Natural killer cell treated with Interleukin-12 subunit alpha and Interleukin-12 subunit beta and Interleukin-15 and Interleukin-18, amount 100 ng/mL, for 72 hours (primary cell): ENCODE results near the gene HMG20B. TPM values are rescaled to one million over a fixed set of nuclear protein-coding genes. Genes with fewer than 3 reads are reported as not detected.

Experiments
- ATAC-seq, 2 donors: fragments of 150-1000 bp; cut with Tn5 transposase in 1 of 2; sonication (Bioruptor Pico), chemical (Tn5 transposase) in 1 of 2; 2 replicates each; pipeline ENCODE4 v1.10.0; 2021
- DNase-seq: peaks from one replicate; pipeline ENCODE4 v3.0.0; 2022; ENCODE audit warnings: low spot score
- H3K27ac Mint-ChIP-seq, 2 donors: 1 replicate in 1 of 2; 2 replicates in 1 of 2; pipeline ENCODE4 v1.8.0; 2022; ENCODE audit warnings: mixed read lengths in 2 of 2, mild to moderate bottlenecking in 1 of 2, moderate library complexity in 1 of 2
- H3K27me3 Mint-ChIP-seq, 2 donors: 1 replicate in 1 of 2; 2 replicates in 1 of 2; pipeline ENCODE4 v1.8.0; 2022; ENCODE audit warnings: mixed read lengths in 2 of 2
- H3K36me3 Mint-ChIP-seq: one replicate; pipeline ENCODE4 v1.8.0; 2022; ENCODE audit warnings: mixed read lengths
- H3K4me1 Mint-ChIP-seq, 2 donors: 1 replicate in 1 of 2; 2 replicates in 1 of 2; pipeline ENCODE4 v1.8.0; 2022; ENCODE audit warnings: low read depth in 2 of 2, mixed read lengths in 2 of 2, mild to moderate bottlenecking in 1 of 2
- H3K4me3 Mint-ChIP-seq: one replicate; pipeline ENCODE4 v1.8.0; 2022; ENCODE audit warnings: mixed read lengths
- H3K9me3 Mint-ChIP-seq: 2 replicates; pipeline ENCODE4 v1.8.0; 2022; ENCODE audit warnings: mixed read lengths
- total RNA-seq, 2 donors: library from RNA; stranded (reverse); gene quantifications; one replicate each; pipeline ENCODE4 v1.2.3, GENCODE V29; 2022

HMG20B gene
- total RNA-seq, 2 donors from 2014 or later = 38.2 to 48.0 TPM

GRCh38 chr19:3618144-3618810 is 45.5 kb downstream of the HMG20B start:
- H3K27me3 Mint-ChIP-seq = no peaks in the 10 kb centered on the region
- no peaks in the 10 kb centered on the region for H3K36me3 Mint-ChIP-seq
- no peak for DNase-seq
- H3K4me1 Mint-ChIP-seq = no peaks in the 10 kb centered on the region
- H3K9me3 Mint-ChIP-seq = no peaks in the 10 kb centered on the region
- H3K27ac Mint-ChIP-seq = no peak overlapping the region
- ATAC-seq = peak; percentile 47 to 71
- no peak overlapping the region for H3K4me3 Mint-ChIP-seq

GRCh38 chr19:3618811-3619630 is 46.3 kb downstream of the HMG20B start:
- Mint-ChIP-seq H3K36me3 (no peaks in the 10 kb centered on the region), H3K9me3 (no peaks in the 10 kb centered on the region), H3K27ac (no peak overlapping the region), H3K27me3 (no peaks in the 10 kb centered on the region), H3K4me1 (peaks cover under 1% of the 10 kb centered on the region in 2 donors), H3K4me3 (no peak overlapping the region)
- ATAC-seq (no peak), DNase-seq (no peak)

GRCh38 chr19:3619631-3620012 is 46.9 kb downstream of the HMG20B start:
- Mint-ChIP-seq H3K27me3 (no peaks in the 10 kb centered on the region), H3K27ac (no peak overlapping the region), H3K9me3 (no peaks in the 10 kb centered on the region), H3K4me3 (no peak overlapping the region), H3K4me1 (peaks cover 7% of the 10 kb centered on the region in 2 donors), H3K36me3 (no peaks in the 10 kb centered on the region)
- DNase-seq = no peak
- ATAC-seq = no peak

GRCh38 chr19:3620145-3620816 is 47.5 kb downstream of the HMG20B start:
- H3K4me1 Mint-ChIP-seq = peaks cover 7 to 8% of the 10 kb centered on the region in 2 donors
- no peaks in the 10 kb centered on the region for H3K27me3 Mint-ChIP-seq
- no peak for ATAC-seq
- no peak overlapping the region for H3K4me3 Mint-ChIP-seq
- H3K27ac Mint-ChIP-seq = no peak overlapping the region
- no peaks in the 10 kb centered on the region for H3K36me3 Mint-ChIP-seq
- H3K9me3 Mint-ChIP-seq = no peaks in the 10 kb centered on the region
- DNase-seq = no peak

GRCh38 chr19:3620817-3621547 is 48.2 kb downstream of the HMG20B start:
- ATAC-seq = no peak
- Mint-ChIP-seq H3K4me3 (no peak overlapping the region), H3K27me3 (no peaks in the 10 kb centered on the region), H3K27ac (no peak overlapping the region), H3K36me3 (no peaks in the 10 kb centered on the region), H3K4me1 (peaks cover 9 to 10% of the 10 kb centered on the region in 2 donors), H3K9me3 (no peaks in the 10 kb centered on the region)
- DNase-seq = no peak

- no peak overlapping the region for H3K4me3 Mint-ChIP-seq
- DNase-seq (no peak), ATAC-seq (no peak)
- H3K4me1 Mint-ChIP-seq = peaks cover 14 to 15% of the 10 kb centered on the region in 2 donors
- no peaks in the 10 kb centered on the region for H3K36me3 Mint-ChIP-seq
- no peaks in the 10 kb centered on the region for H3K27me3 Mint-ChIP-seq
- no peaks in the 10 kb centered on the region for H3K9me3 Mint-ChIP-seq
- H3K27ac Mint-ChIP-seq = no peak overlapping the region
Measured at GRCh38 chr19:3621689-3622088, 48.9 kb downstream of the HMG20B start.

- no peak overlapping the region for H3K27ac Mint-ChIP-seq
- ATAC-seq (no peak), DNase-seq (no peak)
- no peaks in the 10 kb centered on the region for H3K36me3 Mint-ChIP-seq
- H3K27me3 Mint-ChIP-seq = no peaks in the 10 kb centered on the region
- H3K4me3 Mint-ChIP-seq = no peak overlapping the region
- peaks cover 19 to 20% of the 10 kb centered on the region in 2 donors for H3K4me1 Mint-ChIP-seq
- H3K9me3 Mint-ChIP-seq = no peaks in the 10 kb centered on the region
Measured at GRCh38 chr19:3622224-3622623, 49.5 kb downstream of the HMG20B start.

- Mint-ChIP-seq H3K27me3 (no peaks in the 10 kb centered on the region), H3K27ac (no peak overlapping the region), H3K4me1 (peaks cover 19 to 22% of the 10 kb centered on the region in 2 donors), H3K4me3 (no peak overlapping the region), H3K36me3 (no peaks in the 10 kb centered on the region), H3K9me3 (no peaks in the 10 kb centered on the region)
- DNase-seq (no peak), ATAC-seq (no peak)
Measured at GRCh38 chr19:3623716-3624115, 51.0 kb downstream of the HMG20B start.

- H3K4me1 Mint-ChIP-seq = peaks cover 19 to 29% of the 10 kb centered on the region in 2 donors
- no peak for DNase-seq
- H3K27ac Mint-ChIP-seq = peak overlapping the region; percentile 94 to 99
- peak overlapping the region; percentile 98 for H3K4me3 Mint-ChIP-seq
- ATAC-seq = peak in 1 of 2 donors; percentile 1
- H3K36me3 Mint-ChIP-seq = no peaks in the 10 kb centered on the region
- no peaks in the 10 kb centered on the region for H3K27me3 Mint-ChIP-seq
- no peaks in the 10 kb centered on the region for H3K9me3 Mint-ChIP-seq
Measured at GRCh38 chr19:3625996-3626472, 53.3 kb downstream of the HMG20B start.

GRCh38 chr19:3626473-3627350 is 54.0 kb downstream of the HMG20B start, which contains the start of gene CACTIN:
Gene CACTIN, minus strand, starts transcription at chr19:3626790. Its CDS starts 28 bp downstream, at chr19:3626762.
- Mint-ChIP-seq H3K27ac (peak within 1 kb of the TSS; percentile 94 to 99), H3K36me3 (no peaks in the 10 kb centered on the region), H3K4me3 (peak within 1 kb of the TSS; percentile 98), H3K27me3 (no peaks in the 10 kb centered on the region), H3K4me1 (peaks cover 19 to 29% of the 10 kb centered on the region in 2 donors), H3K9me3 (no peaks in the 10 kb centered on the region)
- DNase-seq (peak; percentile 99), ATAC-seq (peak; percentile 98)

GRCh38 chr19:3627351-3627723 is 54.6 kb downstream of the HMG20B start:
- DNase-seq = no peak
- H3K36me3 Mint-ChIP-seq = no peaks in the 10 kb centered on the region
- no peaks in the 10 kb centered on the region for H3K9me3 Mint-ChIP-seq
- H3K27me3 Mint-ChIP-seq = no peaks in the 10 kb centered on the region
- peaks cover 19 to 29% of the 10 kb centered on the region in 2 donors for H3K4me1 Mint-ChIP-seq
- ATAC-seq = no peak
- peak overlapping the region; percentile 94 to 99 for H3K27ac Mint-ChIP-seq
- peak overlapping the region; percentile 98 for H3K4me3 Mint-ChIP-seq
